Activated CD8-positive, alpha-beta T cell treated with anti-CD3 and anti-CD28 coated beads, Interleukin-2, amount 10 ng/mL, durations not matched to agents 7 days and 5 days (primary cell): Measurements from ENCODE around the gene PCCA. TPM values are rescaled to one million over a fixed set of nuclear protein-coding genes. Genes with fewer than 3 reads are reported as not detected.

Experiments
- ATAC-seq: fragments of 150-1000 bp; cut with Tn5 transposase; one replicate; pipeline ENCODE4 v1.10.0; 2021; ENCODE audit warnings: moderate library complexity
- CTCF ChIA-PET: fragments of 350-600 bp; sonication (Branson Sonifier 250); formaldehyde crosslinking; loops from one replicate; lab custom pipeline; 2021; ENCODE audit warnings: antibody characterized with exemption; lab: Charles Lee
- POLR2A ChIA-PET: fragments of 350-600 bp; sonication (Branson Sonifier 250); formaldehyde crosslinking; loops from one replicate; lab custom pipeline; 2021; ENCODE audit warnings: antibody characterized with exemption; lab: Charles Lee
- DNase-seq: peaks from one replicate; pipeline ENCODE4 v3.0.0-alpha.2; 2020
- H3K27ac Mint-ChIP-seq: one replicate; pipeline ENCODE4 v1.8.0; 2021; ENCODE audit warnings: mild to moderate bottlenecking, mixed read lengths
- H3K27me3 Mint-ChIP-seq: one replicate; pipeline ENCODE4 v1.8.0; 2021; ENCODE audit warnings: low read depth, mixed read lengths
- H3K36me3 Mint-ChIP-seq: one replicate; pipeline ENCODE4 v1.8.0; 2021; ENCODE audit warnings: low read depth, mixed read lengths
- H3K4me1 Mint-ChIP-seq: one replicate; pipeline ENCODE4 v1.8.0; 2021; ENCODE audit warnings: low read depth, mixed read lengths
- H3K4me3 Mint-ChIP-seq: one replicate; pipeline ENCODE4 v1.8.0; 2021; ENCODE audit warnings: mild to moderate bottlenecking, mixed read lengths
- H3K9me3 Mint-ChIP-seq: one replicate; pipeline ENCODE4 v1.8.0; 2022; ENCODE audit warnings: mixed read lengths; ENCODE audit not compliant: insufficient read depth
- total RNA-seq, 2 experiments: library from RNA; stranded (reverse); gene quantifications; one replicate each; pipeline ENCODE4 v1.2.3, GENCODE V29; 2021

The PCCA gene
- total RNA-seq, 2 experiments from 2014 or later = 11.4 to 12.2 TPM

DNA sequence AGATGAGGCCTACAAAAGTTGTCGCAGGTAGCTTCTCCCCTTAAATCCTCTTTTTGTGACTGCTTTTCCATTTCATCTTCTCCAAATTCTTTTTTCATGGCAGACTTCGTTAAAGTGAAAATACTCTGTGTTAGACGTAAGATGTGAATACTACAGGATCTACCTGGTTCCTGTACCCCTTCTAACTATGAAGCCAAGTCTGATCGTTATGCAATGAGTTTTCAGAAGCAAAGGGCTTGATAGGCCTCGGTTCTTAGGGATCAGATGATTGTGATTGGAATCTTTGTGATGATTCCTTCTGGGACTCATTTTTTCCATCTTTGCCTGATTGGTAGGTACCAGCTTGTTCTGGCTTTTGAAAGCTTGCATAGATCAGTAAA, 86.9 kb downstream of the PCCA start:
- Mint-ChIP-seq H3K36me3 (peaks cover 3% of the 10 kb centered on the region), H3K4me1 (no peaks in the 10 kb centered on the region), H3K9me3 (no peaks in the 10 kb centered on the region), H3K27ac (no peak overlapping the region), H3K27me3 (no peaks in the 10 kb centered on the region), H3K4me3 (no peak overlapping the region)
- DNase-seq = no peak
- no peak for ATAC-seq
- ChIA-PET POLR2A (no interaction called here), CTCF (no interaction called here)

DNA sequence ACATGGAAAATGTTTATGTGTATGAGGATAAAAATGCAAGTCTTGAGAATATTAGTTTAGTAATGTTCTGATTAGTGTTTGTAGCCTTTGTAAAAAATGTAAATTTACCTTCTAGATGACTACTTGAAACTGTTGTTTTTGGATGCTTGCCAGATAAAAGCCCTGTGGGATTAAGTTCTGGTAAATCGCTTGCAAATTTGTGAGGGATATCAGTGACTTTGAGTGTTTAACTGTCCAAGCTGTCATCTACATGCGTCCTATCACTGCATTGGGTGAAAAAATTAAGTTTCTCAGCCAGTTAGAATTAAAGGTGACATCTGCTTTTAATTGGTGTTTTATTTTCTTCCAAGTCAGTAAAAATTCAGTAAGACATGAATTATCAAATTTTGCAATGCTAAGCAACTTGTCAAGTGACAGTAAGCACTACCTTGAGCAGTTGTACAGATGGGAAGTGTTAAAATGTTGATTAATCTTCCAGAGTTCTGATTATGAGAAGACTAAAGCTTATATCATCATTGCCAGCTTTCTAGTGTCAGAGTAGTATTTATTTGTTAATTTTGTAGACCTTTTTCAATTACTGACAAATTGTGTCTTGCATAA, 88.0 kb downstream of the PCCA start:
- H3K27ac Mint-ChIP-seq = no peak overlapping the region
- peaks cover 3% of the 10 kb centered on the region for H3K36me3 Mint-ChIP-seq
- ChIA-PET CTCF (no interaction called here), POLR2A (no interaction called here)
- H3K4me3 Mint-ChIP-seq = no peak overlapping the region
- H3K4me1 Mint-ChIP-seq = peaks cover 5% of the 10 kb centered on the region
- H3K9me3 Mint-ChIP-seq = no peaks in the 10 kb centered on the region
- DNase-seq (no peak), ATAC-seq (no peak)
- no peaks in the 10 kb centered on the region for H3K27me3 Mint-ChIP-seq

DNA sequence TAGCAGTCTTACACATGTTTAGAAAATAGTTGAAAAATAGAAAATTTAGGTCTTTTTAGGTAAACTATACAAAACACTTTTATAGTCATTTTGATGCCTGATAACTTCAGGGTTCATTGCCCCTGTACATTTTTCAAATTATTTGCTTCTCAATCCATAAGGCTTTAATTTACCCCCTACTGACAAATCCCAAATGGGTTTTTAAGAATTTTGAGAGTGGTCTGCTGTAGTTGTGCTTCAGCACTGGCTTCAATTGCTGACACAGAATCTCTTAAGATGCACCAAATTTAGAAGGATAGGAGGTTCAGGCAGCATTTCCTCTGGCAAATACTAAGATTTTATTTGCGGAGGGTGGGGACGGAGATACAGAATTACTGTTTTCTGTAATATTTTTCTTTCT, 89.4 kb downstream of the PCCA start:
- Mint-ChIP-seq H3K27ac (no peak overlapping the region), H3K36me3 (peaks cover 3% of the 10 kb centered on the region), H3K4me1 (peaks cover 16% of the 10 kb centered on the region), H3K9me3 (no peaks in the 10 kb centered on the region), H3K27me3 (no peaks in the 10 kb centered on the region), H3K4me3 (no peak overlapping the region)
- ChIA-PET POLR2A (no interaction called here), CTCF (no interaction called here)
- ATAC-seq (no peak), DNase-seq (no peak)

DNA sequence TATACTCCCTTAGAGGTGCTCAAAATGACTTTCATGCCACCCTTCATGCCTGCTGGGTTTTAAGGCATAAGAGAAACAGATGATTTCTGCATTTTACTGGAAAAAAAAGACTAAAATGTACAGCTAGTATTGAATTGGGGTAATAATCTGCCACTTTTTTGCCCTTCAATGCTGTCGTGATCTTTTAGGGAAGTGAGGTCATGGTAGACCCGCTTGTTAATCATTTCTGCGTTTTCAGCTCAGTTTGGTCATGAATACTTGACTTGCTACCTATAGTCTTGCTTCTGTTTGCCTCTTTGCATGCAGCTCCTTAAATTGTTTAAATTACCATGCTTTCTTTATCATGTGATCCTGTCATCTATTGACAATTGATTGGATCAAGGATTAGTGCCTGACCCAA, 90.4 kb downstream of the PCCA start:
- Mint-ChIP-seq H3K4me3 (no peak overlapping the region), H3K4me1 (peaks cover 26% of the 10 kb centered on the region), H3K9me3 (no peaks in the 10 kb centered on the region), H3K27ac (no peak overlapping the region), H3K36me3 (no peaks in the 10 kb centered on the region), H3K27me3 (no peaks in the 10 kb centered on the region)
- no peak for ATAC-seq
- CTCF ChIA-PET = no interaction called here
- DNase-seq = no peak
- POLR2A ChIA-PET = no interaction called here

GRCh38 chr13:100182900-100183490, 94.1 kb downstream of the PCCA start:
- Mint-ChIP-seq H3K36me3 (no peaks in the 10 kb centered on the region), H3K4me1 (peaks cover 26% of the 10 kb centered on the region), H3K9me3 (no peaks in the 10 kb centered on the region), H3K27me3 (no peaks in the 10 kb centered on the region), H3K27ac (peak overlapping the region; percentile 59), H3K4me3 (no peak overlapping the region)
- ATAC-seq (peak; percentile 65), DNase-seq (peak; percentile 42)
- CTCF ChIA-PET = no interaction called here
- POLR2A ChIA-PET = no interaction called here

DNA sequence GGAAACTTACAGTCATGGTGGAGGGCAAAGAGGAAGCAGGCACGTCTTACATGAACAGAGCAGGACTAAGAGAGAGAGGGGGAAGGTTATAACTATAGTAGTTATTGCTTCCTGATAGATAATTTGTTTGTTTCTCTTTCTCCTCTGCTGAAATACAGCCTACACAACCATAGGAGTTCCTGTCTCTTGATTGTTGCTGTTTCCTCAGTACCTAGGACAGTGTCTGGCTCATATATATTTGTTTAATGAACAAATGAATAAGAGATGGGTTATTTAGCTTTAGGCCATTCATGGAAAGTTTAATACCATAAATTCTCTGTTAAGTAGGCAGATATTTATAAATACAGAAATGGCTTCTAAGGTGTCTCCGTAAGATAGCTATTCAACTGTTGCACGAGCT, 95.2 kb downstream of the PCCA start:
- Mint-ChIP-seq H3K4me1 (peaks cover 26% of the 10 kb centered on the region), H3K36me3 (no peaks in the 10 kb centered on the region), H3K27ac (peak overlapping the region; percentile 23), H3K9me3 (no peaks in the 10 kb centered on the region), H3K27me3 (no peaks in the 10 kb centered on the region), H3K4me3 (no peak overlapping the region)
- ChIA-PET POLR2A (no interaction called here), CTCF (interaction anchor here (0.9 kb wide), 1 partner anchor 68 kb away, joined by 3 read pairs; no protein-coding TSS in a partner anchor)
- ATAC-seq (peak; percentile 27), DNase-seq (no peak)

GRCh38 chr13:100195568-100195967, 106.7 kb downstream of the PCCA start:
- CTCF ChIA-PET = no interaction called here
- H3K36me3 Mint-ChIP-seq = no peaks in the 10 kb centered on the region
- DNase-seq (no peak), ATAC-seq (no peak)
- no peaks in the 10 kb centered on the region for H3K9me3 Mint-ChIP-seq
- H3K27me3 Mint-ChIP-seq = no peaks in the 10 kb centered on the region
- POLR2A ChIA-PET = no interaction called here
- no peak overlapping the region for H3K4me3 Mint-ChIP-seq
- H3K4me1 Mint-ChIP-seq = no peaks in the 10 kb centered on the region
- no peak overlapping the region for H3K27ac Mint-ChIP-seq

DNA sequence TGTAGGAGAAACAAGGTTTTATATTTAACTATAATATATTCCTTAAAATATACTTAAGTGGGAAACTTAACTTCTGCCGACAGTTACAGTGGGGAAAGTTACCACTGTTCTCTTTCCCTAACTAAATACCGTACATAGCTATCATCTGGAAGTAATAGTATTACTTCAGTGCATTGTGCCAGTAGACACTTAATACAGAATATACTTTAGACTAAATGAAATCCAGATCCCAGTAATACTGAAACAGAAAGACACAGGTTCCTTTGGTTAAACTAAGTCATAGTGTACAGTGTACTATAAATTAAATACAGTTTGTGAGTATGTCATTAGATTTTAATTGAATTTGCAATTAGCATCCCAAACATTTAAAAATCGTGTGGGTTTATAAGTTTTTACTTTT, 107.5 kb downstream of the PCCA start:
- CTCF ChIA-PET = no interaction called here
- ATAC-seq (no peak), DNase-seq (no peak)
- H3K4me1 Mint-ChIP-seq = no peaks in the 10 kb centered on the region
- no peak overlapping the region for H3K27ac Mint-ChIP-seq
- no peaks in the 10 kb centered on the region for H3K36me3 Mint-ChIP-seq
- POLR2A ChIA-PET = no interaction called here
- H3K4me3 Mint-ChIP-seq = no peak overlapping the region
- H3K27me3 Mint-ChIP-seq = no peaks in the 10 kb centered on the region
- H3K9me3 Mint-ChIP-seq = no peaks in the 10 kb centered on the region

DNA sequence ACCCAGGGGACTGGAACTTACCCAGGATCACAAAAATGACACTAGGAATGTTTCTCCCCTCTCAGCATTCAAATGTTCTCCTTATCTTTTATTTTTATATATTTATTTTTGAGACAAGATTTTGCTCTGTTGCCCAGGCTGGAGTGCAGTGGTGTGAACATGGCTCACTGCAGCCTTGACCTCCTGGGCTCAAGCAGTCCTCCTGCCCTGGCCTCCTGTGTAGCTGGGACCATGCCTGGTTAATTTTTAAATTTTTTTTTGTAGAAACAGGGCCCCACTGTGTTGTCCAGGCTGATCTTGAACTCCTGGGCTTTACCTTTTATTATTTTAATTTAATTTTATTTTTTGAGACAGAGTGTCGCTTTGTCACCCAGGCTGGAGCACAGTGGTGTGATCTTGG, 108.2 kb downstream of the PCCA start:
- CTCF ChIA-PET = no interaction called here
- Mint-ChIP-seq H3K9me3 (no peaks in the 10 kb centered on the region), H3K27ac (no peak overlapping the region), H3K4me1 (no peaks in the 10 kb centered on the region), H3K27me3 (no peaks in the 10 kb centered on the region), H3K4me3 (no peak overlapping the region), H3K36me3 (no peaks in the 10 kb centered on the region)
- POLR2A ChIA-PET = no interaction called here
- ATAC-seq (no peak), DNase-seq (no peak)

- POLR2A ChIA-PET = no interaction called here
- Mint-ChIP-seq H3K27ac (no peak overlapping the region), H3K4me1 (no peaks in the 10 kb centered on the region), H3K9me3 (no peaks in the 10 kb centered on the region), H3K36me3 (no peaks in the 10 kb centered on the region), H3K27me3 (no peaks in the 10 kb centered on the region), H3K4me3 (no peak overlapping the region)
- no peak for ATAC-seq
- DNase-seq = no peak
- CTCF ChIA-PET = no interaction called here
These were observed 108.9 kb downstream of the PCCA start for GRCh38 chr13:100197591-100198365.

- H3K36me3 Mint-ChIP-seq = peaks cover 2% of the 10 kb centered on the region
- ChIA-PET CTCF (interaction anchor here (0.7 to 1.0 kb wide), 3 partner anchors 10 to 32 kb away, joined by 3 read pairs; no protein-coding TSS in a partner anchor), POLR2A (no interaction called here)
- peak overlapping the region; percentile 56 for H3K4me3 Mint-ChIP-seq
- no peaks in the 10 kb centered on the region for H3K27me3 Mint-ChIP-seq
- ATAC-seq = peak; percentile 88
- H3K27ac Mint-ChIP-seq = peak overlapping the region; percentile 81
- no peaks in the 10 kb centered on the region for H3K9me3 Mint-ChIP-seq
- no peak for DNase-seq
- peaks cover 21% of the 10 kb centered on the region for H3K4me1 Mint-ChIP-seq
These were observed 114.9 kb downstream of the PCCA start for GRCh38 chr13:100203696-100204367.

DNA sequence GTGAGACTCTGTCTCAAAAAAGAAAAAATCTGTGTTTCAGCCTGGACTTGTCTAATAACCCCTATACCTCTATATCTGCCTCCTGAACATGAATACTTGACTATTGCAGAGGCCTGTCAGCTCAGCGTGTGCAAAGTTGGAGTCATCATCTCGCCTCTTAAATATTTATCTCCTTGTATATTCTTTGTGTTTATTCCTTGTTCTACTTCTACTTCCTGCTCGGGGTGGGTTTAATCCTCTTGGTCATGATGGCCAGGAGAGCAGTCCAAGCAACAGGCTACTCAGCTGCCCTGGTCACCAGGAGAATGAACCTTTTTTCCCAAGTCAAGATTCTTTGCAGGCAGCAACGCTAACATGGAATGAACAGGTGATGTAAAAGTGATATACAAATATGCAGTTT, 119.1 kb downstream of the PCCA start:
- Mint-ChIP-seq H3K9me3 (no peaks in the 10 kb centered on the region), H3K27ac (no peak overlapping the region), H3K4me3 (no peak overlapping the region), H3K27me3 (no peaks in the 10 kb centered on the region), H3K36me3 (peaks cover 2% of the 10 kb centered on the region), H3K4me1 (peaks cover 21% of the 10 kb centered on the region)
- ATAC-seq (no peak), DNase-seq (no peak)
- ChIA-PET CTCF (no interaction called here), POLR2A (interaction anchor here (1.2 kb wide), 1 partner anchor 9 kb away, joined by 3 read pairs; no protein-coding TSS in a partner anchor)
